IMR-90 (cell line): ENCODE measurements around the gene MINDY2. TPM values are rescaled to one million over a fixed set of nuclear protein-coding genes. Genes with fewer than 3 reads are reported as not detected.

Experiments used
- ATAC-seq: fragments of 200-7000 bp; cut with Tn5 transposase; 2 replicates; pipeline ENCODE4 v1.9.1; 2020; ENCODE audit warnings: low read depth, mild to moderate bottlenecking, moderate library complexity
- BruUV-seq: library from RNA; stranded (reverse); fragments of 400-500 nt; replicated peaks from 2 replicates; lab custom pipeline; 2021; lab: Mats Ljungman, UMichigan
- CTCF ChIA-PET: fragments of 300-600 bp; formaldehyde crosslinking; extraction: SDS; loops from one replicate; lab custom pipeline; 2021; ENCODE audit warnings: antibody characterized with exemption; lab: Yijun Ruan, JAX
- POLR2A ChIA-PET: fragments of 300-600 bp; sonication (Branson Sonifier 250); formaldehyde crosslinking; loops from one replicate; lab custom pipeline; 2022; ENCODE audit warnings: antibody characterized with exemption; ENCODE audit not compliant: unreplicated experiment; lab: Charles Lee
- DNase-seq: peaks from one replicate; pipeline ENCODE4 v3.0.0; 2013
- H2AFZ ChIP-seq: replicated peaks from 2 replicates; pipeline ENCODE3; 2013; ENCODE audit warnings: low read length, mild to moderate bottlenecking; ENCODE audit not compliant: poor library complexity
- H2AK5ac ChIP-seq: 2 replicates; pipeline ENCODE4 v1.6.1; 2013; ENCODE audit warnings: low read depth, low read length, inconsistent platforms
- H2AK9ac ChIP-seq: replicated peaks from 2 replicates; pipeline ENCODE3; 2013; ENCODE audit warnings: mild to moderate bottlenecking, low read depth, low read length, moderate library complexity; ENCODE audit not compliant: poor library complexity
- H2BK120ac ChIP-seq: 2 replicates; pipeline ENCODE4 v1.6.1; 2013; ENCODE audit warnings: low read depth, low read length, inconsistent platforms
- H2BK15ac ChIP-seq: 3 replicates; pipeline ENCODE4 v1.6.1; 2013; ENCODE audit warnings: low read depth, low read length, inconsistent platforms
- H2BK20ac ChIP-seq: 2 replicates; pipeline ENCODE4 v1.6.1; 2013; ENCODE audit warnings: low read depth, mild to moderate bottlenecking, inconsistent platforms, low read length, moderate library complexity
- H2BK5ac ChIP-seq: 2 replicates; pipeline ENCODE4 v1.6.1; 2013; ENCODE audit warnings: mild to moderate bottlenecking, low read depth, low read length, inconsistent platforms; ENCODE audit not compliant: poor library complexity, severe bottlenecking
- H3K14ac ChIP-seq: replicated peaks from 2 replicates; pipeline ENCODE4 v1.6.1; 2013; ENCODE audit warnings: low read depth, low read length, inconsistent platforms
- H3K18ac ChIP-seq: 2 replicates; pipeline ENCODE4 v1.6.1; 2013; ENCODE audit warnings: low read depth, low read length, control low read depth
- H3K23ac ChIP-seq: 2 replicates; pipeline ENCODE4 v1.6.1; 2013; ENCODE audit warnings: low read depth, low read length, inconsistent platforms
- H3K27ac ChIP-seq: 2 replicates; pipeline ENCODE4 v1.5.1; 2013; ENCODE audit warnings: mild to moderate bottlenecking, control low read depth, low read length; ENCODE audit not compliant: insufficient read depth
- H3K27me3 ChIP-seq: 2 replicates; pipeline ENCODE4 v1.6.1; 2013; ENCODE audit warnings: low read length; ENCODE audit not compliant: control insufficient read depth, insufficient read depth
- H3K36me3 ChIP-seq: 2 replicates; pipeline ENCODE4 v1.6.1; 2013; ENCODE audit warnings: low read length, mixed read lengths; ENCODE audit not compliant: control insufficient read depth, insufficient read depth
- H3K4ac ChIP-seq: 2 replicates; pipeline ENCODE4 v1.6.1; 2013; ENCODE audit warnings: low read depth, low read length, inconsistent platforms
- H3K4me1 ChIP-seq: 2 replicates; pipeline ENCODE4 v1.6.1; 2013; ENCODE audit warnings: low read length, mixed read lengths; ENCODE audit not compliant: control insufficient read depth, insufficient read depth
- H3K4me2 ChIP-seq: 2 replicates; pipeline ENCODE4 v1.6.1; 2013; ENCODE audit warnings: low read depth, mild to moderate bottlenecking, control low read depth, low read length, moderate library complexity
- H3K4me3 ChIP-seq: 2 replicates; pipeline ENCODE4 v1.5.1; 2013; ENCODE audit warnings: low read depth, mild to moderate bottlenecking, control low read depth, low read length, moderate library complexity; ENCODE audit not compliant: insufficient read depth
- H3K56ac ChIP-seq: 2 replicates; pipeline ENCODE4 v1.6.1; 2013; ENCODE audit warnings: low read length, inconsistent platforms; ENCODE audit not compliant: insufficient read depth; ENCODE audit errors: extremely low read depth
- H3K79me1 ChIP-seq, 2 experiments: 2 replicates each; pipeline ENCODE4 v1.6.1; 2013; ENCODE audit warnings: low read length in 2 of 2, inconsistent platforms in 1 of 2, low read depth in 1 of 2
- H3K9ac ChIP-seq: 2 replicates; pipeline ENCODE4 v1.6.1; 2013; ENCODE audit warnings: low read depth, low read length, control low read depth
- H3K9me1 ChIP-seq: 2 replicates; pipeline ENCODE4 v1.6.1; 2013; ENCODE audit warnings: low read length, inconsistent platforms; ENCODE audit not compliant: insufficient read depth
- H3K9me3 ChIP-seq: 2 replicates; pipeline ENCODE4 v1.6.1; 2013; ENCODE audit warnings: low read length; ENCODE audit not compliant: control insufficient read depth, insufficient read depth
- H4K20me1 ChIP-seq: 2 replicates; pipeline ENCODE4 v1.6.1; 2013; ENCODE audit warnings: low read length, inconsistent platforms; ENCODE audit not compliant: insufficient read depth
- H4K5ac ChIP-seq: 2 replicates; pipeline ENCODE4 v1.6.1; 2013; ENCODE audit warnings: mild to moderate bottlenecking, low read depth, low read length, control low read depth
- H4K8ac ChIP-seq, 2 experiments: 2 replicates each; pipeline ENCODE4 v1.6.1; 2013; ENCODE audit warnings: low read depth in 2 of 2, low read length in 2 of 2, control low read depth in 1 of 2, inconsistent platforms in 1 of 2
- H4K91ac ChIP-seq: 2 replicates; pipeline ENCODE4 v1.6.1; 2013; ENCODE audit warnings: low read depth, low read length, inconsistent platforms; ENCODE audit not compliant: insufficient read depth
- BHLHE40 ChIP-seq: fragments of 150-350 bp; IDR thresholded peaks from 2 replicates; pipeline ENCODE4 v1.6.1; 2016; ENCODE audit warnings: mild to moderate bottlenecking, low read depth, low read length
- CEBPB ChIP-seq: IDR thresholded peaks from 2 replicates; pipeline ENCODE4 v1.6.1; 2012; ENCODE audit warnings: low read depth, low read length, improper control_type of control experiment
- CHD1 ChIP-seq: IDR thresholded peaks from 2 replicates; pipeline ENCODE4 v1.6.1; 2012; ENCODE audit warnings: low read depth, low read length, improper control_type of control experiment
- CTCF ChIP-seq: conservative IDR thresholded peaks from 2 replicates; pipeline ENCODE4 v1.5.1; 2012; ENCODE audit warnings: mild to moderate bottlenecking, low read depth, low read length, improper control_type of control experiment
- MAFK ChIP-seq: IDR thresholded peaks from 2 replicates; pipeline ENCODE4 v1.6.1; 2012; ENCODE audit warnings: low read depth, low read length, improper control_type of control experiment
- MAZ ChIP-seq: IDR thresholded peaks from 2 replicates; pipeline ENCODE4 v1.6.1; 2012; ENCODE audit warnings: low read depth, mild to moderate bottlenecking, low read length, improper control_type of control experiment, moderate library complexity, borderline replicate concordance
- NFE2L2 ChIP-seq: fragments of 150-350 bp; IDR thresholded peaks from 2 replicates; pipeline ENCODE4 v1.6.1; 2016; ENCODE audit warnings: low read depth, mild to moderate bottlenecking, low read length
- POLR2A ChIP-seq: IDR thresholded peaks from 2 replicates; pipeline ENCODE4 v1.6.1; 2012; ENCODE audit warnings: mild to moderate bottlenecking, low read depth, low read length
- RCOR1 ChIP-seq: IDR thresholded peaks from 2 replicates; pipeline ENCODE4 v1.6.1; 2012; ENCODE audit warnings: mild to moderate bottlenecking, low read length, improper control_type of control experiment; ENCODE audit not compliant: insufficient replicate concordance
- RFX5 ChIP-seq: IDR thresholded peaks from 2 replicates; pipeline ENCODE4 v1.8.0; 2012; ENCODE audit warnings: low read depth, mild to moderate bottlenecking, low read length, moderate library complexity
- USF2 ChIP-seq: fragments of 150-350 bp; IDR thresholded peaks from 2 replicates; pipeline ENCODE4 v1.6.1; 2017; ENCODE audit warnings: mild to moderate bottlenecking, antibody characterized with exemption, low read length, low read depth
- WGBS, 2 experiments: methylation state at CpG; one replicate each; pipeline versions ENCODE4 v1.1.5 to v1.1.7; 2013; ENCODE audit warnings: missing lambda C conversion rate in 2 of 2; ENCODE audit not compliant: insufficient read length in 1 of 2; ENCODE audit errors: extremely low coverage in 2 of 2; 5-methylcytosine and 5-hydroxymethylcytosine counted together
- dilution Hi-C: fragments of 300-500 bp; cut with HindIII; formaldehyde crosslinking; loops from one replicate; pipeline ENCODE4 v1.14.3; 2018; ENCODE audit warnings: low sequenced_read_pairs; ENCODE audit not compliant: unreplicated experiment
- in situ Hi-C: fragments of 300-500 bp; cut with MboI; formaldehyde crosslinking; loops from 3 replicates; pipeline ENCODE4 v1.14.3; 2019; ENCODE audit warnings: low sequenced_read_pairs, inconsistent platforms, mixed read lengths
- intact Hi-C: fragments of 100-400 bp; cut with micrococcal nuclease; formaldehyde crosslinking; loops from 2 replicates; pipeline ENCODE4 v1.10.0; 2022
- polyA plus RNA-seq, 3 experiments: library from polyadenylated mRNA; depleted of rRNA; stranded (reverse); fragments of >200 nt; gene quantifications; 2 replicates each; pipeline ENCODE4 v1.2.3, GENCODE V29; 2012; ENCODE audit warnings: low replicate concordance in 1 of 3
- total RNA-seq: library from RNA; depleted of rRNA; stranded (reverse); fragments of >200 nt; gene quantifications from 2 replicates; pipeline ENCODE4 v1.2.3, GENCODE V29; 2012

Gene MINDY2
- total and polyA plus RNA-seq, 2 of the 4 experiments (the other 2 are of a cell fraction), result 4.0 to 9.3 TPM

DNA sequence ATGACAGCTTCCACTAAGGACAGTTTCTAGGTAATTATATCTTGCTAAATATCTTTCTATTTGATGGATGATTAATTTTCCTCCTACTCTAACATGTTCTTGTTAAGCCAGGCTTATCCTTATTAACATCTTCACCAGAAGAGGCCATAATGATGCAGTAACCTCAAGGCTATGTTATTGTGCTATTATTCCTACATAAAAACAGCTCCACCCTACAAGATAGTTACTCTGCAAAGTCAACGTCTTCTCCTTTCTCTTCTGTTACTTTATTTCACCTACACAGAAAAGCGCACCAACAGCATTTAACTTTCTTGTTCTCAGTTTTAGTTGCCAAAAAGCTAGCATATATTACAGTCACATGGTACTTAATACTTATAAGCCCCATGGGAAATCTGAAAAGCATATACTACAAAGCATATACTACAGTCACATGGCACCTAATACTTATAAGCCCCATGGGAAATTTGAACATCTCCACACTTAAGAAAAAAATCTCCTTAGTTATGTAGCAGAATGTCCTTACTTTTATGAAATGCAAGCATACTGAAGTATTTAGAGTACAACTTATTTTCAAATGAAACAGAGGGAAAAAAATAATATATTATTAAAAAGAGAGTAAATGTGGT is 35.0 kb upstream of the MINDY2 start:
- no peak for TF ChIP-seq MAZ
- TF ChIP-seq USF2, result no peak
- no peak for TF ChIP-seq CTCF
- TF ChIP-seq RFX5, result no peak
- TF ChIP-seq CEBPB, result no peak
- TF ChIP-seq POLR2A, result no peak
- no peak for TF ChIP-seq NFE2L2
- TF ChIP-seq RCOR1, result no peak
- no peak for TF ChIP-seq BHLHE40
- no peak for TF ChIP-seq CHD1
- no peak for TF ChIP-seq MAFK
- Histone ChIP-seq H2BK120ac (no peak overlapping the region), H2AK5ac (no peak overlapping the region), H2AK9ac (no peak overlapping the region), H2BK5ac (no peak overlapping the region), H3K9me3 (no peaks in the 10 kb centered on the region), H3K4me1 (peaks cover 10% of the 10 kb centered on the region), H3K23ac (no peak overlapping the region), H3K79me1 (peaks cover 8 to 77% of the 10 kb centered on the region in 2 experiments; a peak in 3 of 4 replicates), H3K27me3 (no peaks in the 10 kb centered on the region), H4K20me1 (peaks cover 83% of the 10 kb centered on the region), H2BK20ac (no peak overlapping the region), H2BK15ac (no peak overlapping the region), H4K5ac (no peak overlapping the region), H3K14ac (no peak overlapping the region), H3K4me3 (no peak overlapping the region), H3K9ac (no peak overlapping the region), H4K8ac (no peak overlapping the region), H3K4me2 (no peak overlapping the region), H3K9me1 (peaks cover 19% of the 10 kb centered on the region), H3K36me3 (no peaks in the 10 kb centered on the region; the same call in 1 of the 2 replicates), H3K4ac (no peak overlapping the region), H3K56ac (no peak overlapping the region), H3K18ac (no peak overlapping the region), H2AFZ (no peak overlapping the region), H4K91ac (no peak overlapping the region), H3K27ac (no peak overlapping the region)
- ATAC-seq (no peak), DNase-seq (no peak)
- no TSS peak for BruUV-seq
- ChIA-PET CTCF (no interaction called here), POLR2A (interaction anchor here (1.3 kb wide), 1 partner anchor 14 kb away, joined by 3 read pairs; the partner anchor contains the start of gene ADAM10)
- in situ Hi-C loops (no loop called here), intact Hi-C loops (no loop called here), dilution Hi-C loops (no loop called here)
- WGBS, 2 experiments, result 86% methylated on average over 1 of the region's 2 CpGs; no CpG with 5 or more reads in 1 of the 2 experiments
